Spleen (tissue), 11 donors: Measurements from ENCODE around the gene UBE2D3. TPM values are rescaled to one million over a fixed set of nuclear protein-coding genes. Genes with fewer than 3 reads are reported as not detected.

ENCODE experiments used
- DNase-seq: peaks from one replicate; pipeline ENCODE4 v3.0.0-alpha.2; 2020
- H3K27ac ChIP-seq, 8 donors: fragments of 200-600 bp; sonication (generic) in 7 of 8; 1 replicate in 4 of 8; 2 replicates in 4 of 8; pipeline versions ENCODE4 v1.5.0 to v1.8.0; 2016 to 2021; ENCODE audit warnings: inconsistent platforms in 4 of 8, mild to moderate bottlenecking in 4 of 8, moderate library complexity in 1 of 8
- H3K27me3 ChIP-seq, 7 donors: fragments of 200-600 bp; sonication (generic) in 6 of 7; replicated peaks in 1 of 7; 1 replicate in 4 of 7; 2 replicates in 3 of 7; pipeline versions ENCODE4 v1.5.0 to v1.8.0; 2016 to 2021; ENCODE audit warnings: inconsistent platforms in 3 of 7, mild to moderate bottlenecking in 1 of 7
- H3K36me3 ChIP-seq, 6 donors: fragments of 200-600 bp; sonication (generic) in 5 of 6; 1 replicate in 4 of 6; 2 replicates in 2 of 6; pipeline versions ENCODE4 v1.5.0 to v1.8.0; 2016 to 2021; ENCODE audit warnings: inconsistent platforms in 2 of 6
- H3K4me1 ChIP-seq, 6 donors: fragments of 200-600 bp; sonication (generic) in 5 of 6; 1 replicate in 3 of 6; 2 replicates in 3 of 6; pipeline versions ENCODE4 v1.5.0 to v1.8.0; 2016 to 2021; ENCODE audit warnings: inconsistent platforms in 3 of 6
- H3K4me3 ChIP-seq, 8 donors: fragments of 200-600 bp; sonication (generic) in 7 of 8; 1 replicate in 4 of 8; 2 replicates in 4 of 8; pipeline versions ENCODE4 v1.5.0 to v1.8.0; 2016 to 2021; ENCODE audit warnings: inconsistent platforms in 4 of 8, mild to moderate bottlenecking in 4 of 8, moderate library complexity in 2 of 8
- H3K9me3 ChIP-seq, 8 donors: fragments of 200-600 bp; sonication (generic) in 7 of 8; 1 replicate in 4 of 8; 2 replicates in 4 of 8; pipeline versions ENCODE4 v1.5.0 to v1.8.0; 2016 to 2021; ENCODE audit warnings: inconsistent platforms in 4 of 8
- CTCF ChIP-seq, 11 experiments: fragments of 200-600 bp in 7 of 11; fragments of 450-650 bp in 4 of 11; sonication (generic) in 4 of 11; IDR thresholded peaks in 8 of 11; conservative IDR thresholded peaks in 3 of 11; 1 replicate in 7 of 11; 2 replicates in 4 of 11; pipeline versions ENCODE4 v1.4.0 to v1.8.0; 2016 to 2021; ENCODE audit warnings: antibody characterized with exemption in 11 of 11, inconsistent platforms in 4 of 11, mild to moderate bottlenecking in 1 of 11
- POLR2A ChIP-seq, 3 donors: fragments of 450-650 bp; IDR thresholded peaks; one replicate each; pipeline ENCODE4 v1.5.1; 2017; ENCODE audit warnings: antibody characterized with exemption in 3 of 3, mild to moderate bottlenecking in 1 of 3
- POLR2AphosphoS5 ChIP-seq, 3 donors: sonication (generic); formaldehyde crosslinking; IDR thresholded peaks; one replicate each; pipeline ENCODE4 v1.5.1; 2017; ENCODE audit warnings: antibody characterized with exemption in 3 of 3
- WGBS, 5 donors: extraction: QIAGEN DNeasy Blood & Tissue Kit in 3 of 5; methylation state at CpG; one replicate each; pipeline versions ENCODE4 v1.1.5 to v1.1.7; 2013 to 2018; 5-methylcytosine and 5-hydroxymethylcytosine counted together
- intact Hi-C: fragments of 100-400 bp; cut with DNase I; formaldehyde crosslinking; loops from one replicate; pipeline ENCODE4 v1.15.0; 2023; ENCODE audit warnings: low total_unique reads
- polyA plus RNA-seq, 3 donors: library from polyadenylated mRNA; stranded (reverse); fragments of 200-250 nt; gene quantifications; one replicate each; pipeline ENCODE4 v1.2.1, GENCODE V29; 2013
- total RNA-seq, 7 donors: library from RNA; depleted of rRNA in 3 of 7; stranded (reverse); fragments of >200 nt in 3 of 7; fragmentation: NEBNext Ultra II Directional in 4 of 7; extraction: Animal tissue kit (Norgen Biotek cat#: 25700) in 4 of 7; gene quantifications; one replicate each; pipeline versions ENCODE4 v1.1.0 to v1.2.1, GENCODE V29; 2016 to 2021
- donor health status: healthy with polysubstance abuse.
- donor health status: DM: no; HTN: no; CAD: no; lungs with moderate emphysema.
- donor health status: DM: no; HTN: no; CAD: no.
- donor health status: Bipolar disorder and iron deficiency.
- donor health status: healthy.
- donor health status: DM: no; HTN: no; CAD: no.
- donor health status: DM: yes; HTN: yes; CAD: no.

UBE2D3 gene
- total and polyA plus RNA-seq, 10 donors, result 152 to 459 (median 309) TPM

GRCh38 chr4:102817613-102818268 is 9.6 kb downstream of the UBE2D3 start:
- TF ChIP-seq POLR2AphosphoS5 (IDR thresholded peaks at IDR 0.05) (no peak), CTCF (IDR thresholded peaks at IDR 0.05 in 8 of 11, conservative IDR thresholded peaks at IDR 0.05 in 3 of 11) (no peak), POLR2A (IDR thresholded peaks at IDR 0.05) (no peak)
- no peak for DNase-seq
- Histone ChIP-seq H3K36me3 (peaks cover 0 to 78% (median 6%) of the 10 kb centered on the region in 6 donors), H3K9me3 (no peaks in the 10 kb centered on the region), H3K4me1 (peaks cover 77 to 100% (median 100%) of the 10 kb centered on the region in 6 donors), H3K27me3 (no peaks in the 10 kb centered on the region), H3K4me3 (peak overlapping the region in 1 of 8 donors; percentile 27), H3K27ac (peak overlapping the region in 5 of 8 donors; percentile 1 to 46 (median 23))
- 55 to 70% (median 61%) methylated on average over 9 of the region's 9 CpGs for WGBS, 5 donors
- intact Hi-C loops, result loop anchor here (10.0 kb wide), 1 partner anchor 53 kb away; the partner anchor contains the start of gene MANBA

DNA sequence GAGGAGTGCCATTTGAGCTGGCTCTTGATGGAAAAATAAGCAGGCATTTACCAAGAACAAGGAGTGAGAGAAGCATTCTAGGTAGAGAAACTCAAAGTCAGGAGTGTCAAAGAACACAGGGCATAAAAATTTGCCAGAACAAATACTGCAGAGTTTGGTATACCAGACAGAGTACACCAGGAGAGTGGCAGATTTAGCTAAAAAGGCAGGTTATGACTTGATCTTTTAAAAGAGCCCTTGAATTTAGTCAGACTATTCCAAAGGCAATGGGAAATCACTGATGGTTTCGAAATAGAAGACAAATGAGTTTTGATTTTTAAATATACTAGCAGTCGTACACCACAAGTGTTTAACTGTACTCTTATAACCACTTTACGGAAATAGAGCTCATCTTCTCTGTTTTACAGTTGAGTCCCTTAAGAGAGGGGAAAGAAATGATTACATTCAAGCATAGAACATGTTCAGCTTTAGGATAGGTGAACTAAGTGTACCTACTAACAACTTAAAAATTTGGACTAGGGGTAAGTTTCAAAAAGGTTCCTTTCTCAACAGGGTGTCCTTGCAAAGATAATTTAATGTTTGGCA is 10.2 kb downstream of the UBE2D3 start:
- Histone ChIP-seq H3K4me1 (peaks cover 75 to 100% (median 100%) of the 10 kb centered on the region in 6 donors), H3K27me3 (no peaks in the 10 kb centered on the region), H3K27ac (peak overlapping the region in 4 of 8 donors; percentile 23 to 46 (median 32)), H3K9me3 (no peaks in the 10 kb centered on the region), H3K36me3 (peaks cover 0 to 75% (median 6%) of the 10 kb centered on the region in 6 donors), H3K4me3 (peak overlapping the region in 1 of 8 donors; percentile 27)
- intact Hi-C loops, result loop anchor here (10.0 kb wide), 1 partner anchor 52 kb away; the partner anchor contains the start of gene MANBA
- TF ChIP-seq CTCF (IDR thresholded peaks at IDR 0.05 in 8 of 11, conservative IDR thresholded peaks at IDR 0.05 in 3 of 11) (no peak), POLR2AphosphoS5 (IDR thresholded peaks at IDR 0.05) (no peak), POLR2A (IDR thresholded peaks at IDR 0.05) (no peak)
- DNase-seq, result no peak
- 56 to 69% (median 61%) methylated on average over 3 of the region's 3 CpGs for WGBS, 5 donors

GRCh38 chr4:102815981-102816380 is 11.4 kb downstream of the UBE2D3 start:
- Histone ChIP-seq H3K27ac (no peak overlapping the region), H3K9me3 (no peaks in the 10 kb centered on the region), H3K27me3 (no peaks in the 10 kb centered on the region), H3K36me3 (peaks cover 0 to 74% (median 6%) of the 10 kb centered on the region in 6 donors), H3K4me1 (peaks cover 76 to 100% (median 100%) of the 10 kb centered on the region in 6 donors), H3K4me3 (no peak overlapping the region)
- no peak for TF ChIP-seq CTCF (IDR thresholded peaks at IDR 0.05 in 8 of 11, conservative IDR thresholded peaks at IDR 0.05 in 3 of 11)
- TF ChIP-seq POLR2AphosphoS5 (IDR thresholded peaks at IDR 0.05), result peak in 1 of 3 donors; percentile 13
- TF ChIP-seq POLR2A (IDR thresholded peaks at IDR 0.05), result no peak
- 73 to 88% (median 84%) methylated on average over 2 of the region's 2 CpGs for WGBS, 5 donors
- intact Hi-C loops, result loop anchor here (10.0 kb wide), 1 partner anchor 51 kb away; the partner anchor contains the start of gene MANBA
- no peak for DNase-seq

DNA sequence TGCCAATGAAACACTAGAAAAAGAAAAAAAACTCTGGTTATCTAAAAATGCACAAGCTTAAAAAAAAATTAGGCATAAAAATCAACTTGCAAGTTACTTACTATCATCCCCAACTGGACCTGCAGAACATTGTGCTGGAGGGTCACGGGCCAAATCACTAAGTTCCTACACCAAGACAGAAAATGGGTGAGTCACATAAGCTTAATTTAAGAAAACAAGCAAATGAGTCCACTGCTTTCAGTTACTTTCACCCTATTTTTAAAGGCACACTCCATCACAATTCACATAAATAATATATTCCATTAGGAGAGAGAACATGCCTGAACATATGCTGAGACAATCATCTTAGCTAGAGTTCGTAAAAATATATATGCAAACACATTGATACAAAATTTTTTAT is 17.7 kb downstream of the UBE2D3 start:
- peaks cover 0 to 93% (median 38%) of the 10 kb centered on the region in 6 donors for H3K36me3 ChIP-seq
- H3K27ac ChIP-seq, result peak overlapping the region in 1 of 8 donors; percentile 29
- H3K4me3 ChIP-seq, result no peak overlapping the region
- no peaks in the 10 kb centered on the region for H3K27me3 ChIP-seq
- TF ChIP-seq POLR2AphosphoS5 (IDR thresholded peaks at IDR 0.05) (no peak), CTCF (IDR thresholded peaks at IDR 0.05 in 8 of 11, conservative IDR thresholded peaks at IDR 0.05 in 3 of 11) (no peak), POLR2A (IDR thresholded peaks at IDR 0.05) (no peak)
- intact Hi-C loops, result loop anchor here (10.0 kb wide), 1 partner anchor 45 kb away; the partner anchor contains the start of gene MANBA
- DNase-seq, result no peak
- no peaks in the 10 kb centered on the region for H3K9me3 ChIP-seq
- peaks cover 48 to 100% (median 79%) of the 10 kb centered on the region in 6 donors for H3K4me1 ChIP-seq
- WGBS, 5 donors, result 85 to 94% (median 86%) methylated on average over 2 of the region's 2 CpGs
